Smooth muscle cell (in vitro differentiated cells): Measurements from ENCODE around the gene DAPK1. TPM values are rescaled to one million over a fixed set of nuclear protein-coding genes. Genes with fewer than 3 reads are reported as not detected.

ENCODE experiments used
- DNase-seq: peaks from one replicate; lab custom pipeline; 2025; ENCODE audit not compliant: unreplicated experiment; lab: John Stamatoyannopoulos, UW
- H2AFZ ChIP-seq: fragments of 200-600 bp; sonication (generic); 2 replicates; pipeline ENCODE4 v1.6.0; 2016; ENCODE audit warnings: antibody characterized with exemption, low read depth, mild to moderate bottlenecking
- H3F3A ChIP-seq: fragments of 200-600 bp; sonication (generic); 2 replicates; pipeline ENCODE4 v1.6.0; 2017; ENCODE audit warnings: antibody characterized with exemption, low read depth
- H3K27ac ChIP-seq: fragments of 200-600 bp; sonication (generic); 2 replicates; pipeline ENCODE4 v1.5.1; 2016; ENCODE audit warnings: low read depth, mild to moderate bottlenecking
- H3K27me3 ChIP-seq: fragments of 200-600 bp; sonication (generic); 2 replicates; pipeline ENCODE4 v1.6.1; 2016; ENCODE audit warnings: low read depth, mild to moderate bottlenecking
- H3K36me3 ChIP-seq: fragments of 200-600 bp; sonication (generic); 2 replicates; pipeline ENCODE4 v1.5.1; 2016; ENCODE audit warnings: low read depth
- H3K4me1 ChIP-seq: fragments of 200-600 bp; sonication (generic); 2 replicates; pipeline ENCODE4 v1.5.1; 2016; ENCODE audit warnings: low read depth
- H3K4me2 ChIP-seq: fragments of 200-600 bp; sonication (generic); 2 replicates; pipeline ENCODE4 v1.6.0; 2016; ENCODE audit warnings: mild to moderate bottlenecking
- H3K4me3 ChIP-seq: fragments of 200-600 bp; sonication (generic); 2 replicates; pipeline ENCODE4 v1.5.1; 2016; ENCODE audit warnings: mild to moderate bottlenecking
- H3K79me2 ChIP-seq: fragments of 200-600 bp; sonication (generic); 2 replicates; pipeline ENCODE4 v1.6.0; 2016; ENCODE audit warnings: low read depth, mild to moderate bottlenecking
- H3K9ac ChIP-seq: fragments of 200-600 bp; sonication (generic); 2 replicates; pipeline ENCODE4 v1.6.0; 2016; ENCODE audit warnings: low read depth
- H3K9me3 ChIP-seq: fragments of 200-600 bp; sonication (generic); replicated peaks from 2 replicates; pipeline ENCODE4 v1.5.1; 2016; ENCODE audit warnings: low read depth
- H4K20me1 ChIP-seq: fragments of 200-600 bp; sonication (generic); 2 replicates; pipeline ENCODE4 v1.6.0; 2016; ENCODE audit warnings: low read depth
- WGBS: methylation state at CpG from one replicate; pipeline ENCODE4 v1.1.7; 2016; ENCODE audit warnings: low lambda C conversion rate; 5-methylcytosine and 5-hydroxymethylcytosine counted together
- polyA plus RNA-seq: library from polyadenylated mRNA; unstranded; fragments of >200 nt; fragmentation: Nextera tagmentation; extraction: Ambion mirVana; gene quantifications from 2 replicates; pipeline ENCODE4 v1.2.1, GENCODE V29; 2016
- total RNA-seq: library from RNA; depleted of rRNA; stranded (reverse); fragments of >200 nt; gene quantifications from 2 replicates; pipeline ENCODE4 v1.2.3, GENCODE V29; 2014
- TF ChIP-seq, protein P1 (sequence below): fragments of 200-600 bp; sonication (generic); IDR thresholded peaks from 2 replicates; pipeline ENCODE4 v1.5.1; 2017; ENCODE audit warnings: borderline replicate concordance, mild to moderate bottlenecking, antibody characterized with exemption; ENCODE audit not compliant: insufficient read depth, poor library complexity, severe bottlenecking

DAPK1 gene
- total and polyA plus RNA-seq, 2 experiments from 2014 or later: 12.6 to 20.3 TPM

DNA sequence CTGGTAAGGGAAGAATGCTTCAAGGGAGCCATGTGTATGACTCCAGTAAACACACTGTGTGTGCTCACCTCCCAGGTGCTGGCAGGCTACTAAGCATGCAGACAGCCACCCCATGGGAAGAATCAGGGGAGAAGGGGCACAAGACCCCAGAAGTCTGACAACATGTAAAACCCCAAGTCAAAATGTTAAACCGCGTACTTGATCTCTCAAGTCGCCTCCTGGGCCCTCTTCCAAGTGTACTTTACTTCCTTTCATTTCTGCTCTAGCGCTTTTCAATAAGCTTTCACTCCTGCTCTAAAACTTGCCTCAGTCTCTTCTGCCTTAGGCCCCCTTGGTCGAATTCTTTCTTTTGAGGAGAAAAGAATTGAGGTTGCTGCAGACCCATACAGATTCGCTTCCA lies 31.3 kb downstream of the DAPK1 start:
- DNase-seq: no peak
- no peak overlapping the region for H3K4me2 ChIP-seq
- 94% methylated on average over 6 of the region's 6 CpGs for WGBS
- TF ChIP-seq, protein P1, sequence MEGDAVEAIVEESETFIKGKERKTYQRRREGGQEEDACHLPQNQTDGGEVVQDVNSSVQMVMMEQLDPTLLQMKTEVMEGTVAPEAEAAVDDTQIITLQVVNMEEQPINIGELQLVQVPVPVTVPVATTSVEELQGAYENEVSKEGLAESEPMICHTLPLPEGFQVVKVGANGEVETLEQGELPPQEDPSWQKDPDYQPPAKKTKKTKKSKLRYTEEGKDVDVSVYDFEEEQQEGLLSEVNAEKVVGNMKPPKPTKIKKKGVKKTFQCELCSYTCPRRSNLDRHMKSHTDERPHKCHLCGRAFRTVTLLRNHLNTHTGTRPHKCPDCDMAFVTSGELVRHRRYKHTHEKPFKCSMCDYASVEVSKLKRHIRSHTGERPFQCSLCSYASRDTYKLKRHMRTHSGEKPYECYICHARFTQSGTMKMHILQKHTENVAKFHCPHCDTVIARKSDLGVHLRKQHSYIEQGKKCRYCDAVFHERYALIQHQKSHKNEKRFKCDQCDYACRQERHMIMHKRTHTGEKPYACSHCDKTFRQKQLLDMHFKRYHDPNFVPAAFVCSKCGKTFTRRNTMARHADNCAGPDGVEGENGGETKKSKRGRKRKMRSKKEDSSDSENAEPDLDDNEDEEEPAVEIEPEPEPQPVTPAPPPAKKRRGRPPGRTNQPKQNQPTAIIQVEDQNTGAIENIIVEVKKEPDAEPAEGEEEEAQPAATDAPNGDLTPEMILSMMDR: no peak
- H3K36me3 ChIP-seq: no peaks in the 10 kb centered on the region
- peaks cover 4% of the 10 kb centered on the region for H3K4me1 ChIP-seq
- no peaks in the 10 kb centered on the region for H3K27me3 ChIP-seq
- H3K79me2 ChIP-seq: no peaks in the 10 kb centered on the region
- H3K27ac ChIP-seq: no peak overlapping the region
- no peak overlapping the region for H2AFZ ChIP-seq
- H4K20me1 ChIP-seq: no peaks in the 10 kb centered on the region
- H3F3A ChIP-seq: no peaks in the 10 kb centered on the region
- H3K9ac ChIP-seq: no peak overlapping the region
- H3K4me3 ChIP-seq: no peak overlapping the region
- no peaks in the 10 kb centered on the region for H3K9me3 ChIP-seq

DNA sequence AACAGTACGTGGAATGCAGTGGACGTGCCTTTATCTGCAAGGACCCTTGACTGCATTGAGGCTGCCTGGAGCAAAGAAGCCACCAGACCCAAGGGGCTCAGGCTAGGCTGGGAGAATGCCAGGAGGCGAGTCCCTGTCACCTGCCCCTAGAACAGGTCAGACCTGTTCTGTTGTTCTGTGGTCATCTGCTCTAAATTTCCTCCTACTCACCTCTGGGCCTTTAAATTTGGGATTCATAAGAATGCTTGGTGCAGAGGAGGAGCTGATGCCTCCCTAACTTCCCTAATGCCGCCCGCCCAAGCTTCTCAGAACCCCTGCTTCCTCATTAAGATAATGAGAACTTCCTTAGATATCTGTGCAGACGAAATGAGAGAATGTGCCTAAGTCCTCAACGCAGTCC lies 32.0 kb downstream of the DAPK1 start:
- no peak overlapping the region for H3K4me2 ChIP-seq
- no peaks in the 10 kb centered on the region for H3K36me3 ChIP-seq
- H2AFZ ChIP-seq: no peak overlapping the region
- DNase-seq: no peak
- H3K4me3 ChIP-seq: no peak overlapping the region
- peaks cover 4% of the 10 kb centered on the region for H3K4me1 ChIP-seq
- WGBS: 48% methylated on average over 7 of the region's 7 CpGs
- no peaks in the 10 kb centered on the region for H3K27me3 ChIP-seq
- H4K20me1 ChIP-seq: peaks cover 1% of the 10 kb centered on the region
- no peaks in the 10 kb centered on the region for H3K79me2 ChIP-seq
- no peak overlapping the region for H3K27ac ChIP-seq
- no peaks in the 10 kb centered on the region for H3F3A ChIP-seq
- H3K9ac ChIP-seq: no peak overlapping the region
- TF ChIP-seq, protein P1: no peak
- no peaks in the 10 kb centered on the region for H3K9me3 ChIP-seq

- Histone ChIP-seq H3K4me2 (no peak overlapping the region), H3K79me2 (no peaks in the 10 kb centered on the region), H3F3A (no peaks in the 10 kb centered on the region), H3K27ac (no peak overlapping the region), H2AFZ (no peak overlapping the region), H3K9ac (no peak overlapping the region), H3K4me3 (no peak overlapping the region), H3K4me1 (peaks cover 4% of the 10 kb centered on the region), H3K36me3 (no peaks in the 10 kb centered on the region), H3K9me3 (no peaks in the 10 kb centered on the region), H3K27me3 (no peaks in the 10 kb centered on the region), H4K20me1 (peaks cover 6% of the 10 kb centered on the region)
- 85% methylated on average over 4 of the region's 4 CpGs for WGBS
- DNase-seq: no peak
- TF ChIP-seq, protein P1: no peak
These were observed 33.0 kb downstream of the DAPK1 start for GRCh38 chr9:87530716-87531115.

DNA sequence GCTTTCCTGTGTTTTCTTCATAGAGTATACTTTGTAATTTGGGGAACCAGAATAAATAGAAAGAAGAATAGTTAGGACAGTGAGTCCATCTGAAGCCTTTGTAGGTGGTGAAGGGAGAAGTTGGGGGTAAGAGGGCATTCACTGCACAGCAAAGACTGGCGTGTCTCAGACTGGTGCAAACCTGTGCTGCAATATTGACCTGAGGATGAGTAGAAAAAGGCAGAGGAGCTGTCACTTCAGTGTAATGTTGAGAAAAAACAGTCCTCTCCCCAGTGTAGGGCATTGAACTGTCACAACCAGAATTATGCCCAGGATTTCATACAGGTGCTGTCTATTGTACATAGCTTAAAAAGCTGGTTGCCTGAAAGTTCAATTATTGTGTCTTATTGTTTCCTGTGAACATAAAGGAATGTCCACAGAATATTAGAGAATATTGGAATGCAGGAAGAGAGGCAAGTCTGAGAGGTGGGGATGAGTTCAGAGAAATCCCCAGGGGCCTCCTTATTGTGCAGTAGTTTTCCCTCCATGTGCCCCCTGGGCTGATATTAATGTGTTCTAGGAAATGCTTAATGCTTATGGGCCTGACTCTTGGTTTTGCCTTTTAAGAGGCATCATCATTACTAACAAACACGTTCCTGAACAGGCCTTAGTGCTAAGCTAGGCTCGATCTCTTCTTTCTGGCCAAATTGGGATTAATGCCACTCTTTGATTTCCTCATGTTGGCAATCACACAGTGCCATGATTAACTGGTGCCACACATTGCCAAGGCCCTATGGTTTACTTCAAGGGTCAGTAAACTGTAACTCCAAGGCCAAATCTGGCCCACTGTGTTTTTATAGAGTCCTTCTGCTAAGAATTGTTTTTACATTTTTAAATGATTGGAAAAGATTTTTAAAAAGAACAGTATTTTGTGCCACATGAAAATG lies 34.0 kb downstream of the DAPK1 start:
- Histone ChIP-seq H3K79me2 (no peaks in the 10 kb centered on the region), H3F3A (no peaks in the 10 kb centered on the region), H3K27ac (no peak overlapping the region), H3K9me3 (no peaks in the 10 kb centered on the region), H4K20me1 (peaks cover 6% of the 10 kb centered on the region), H3K4me1 (peaks cover 4% of the 10 kb centered on the region), H3K36me3 (no peaks in the 10 kb centered on the region), H3K9ac (no peak overlapping the region), H3K4me2 (no peak overlapping the region), H3K4me3 (no peak overlapping the region), H2AFZ (no peak overlapping the region), H3K27me3 (no peaks in the 10 kb centered on the region)
- TF ChIP-seq, protein P1: no peak
- DNase-seq: no peak
- 87% methylated on average over 3 of the region's 3 CpGs for WGBS
